MM.1S (cell line): ENCODE measurements around the gene CTSZ.

ENCODE experiments used
- DNase-seq: peaks from one replicate; pipeline ENCODE4 v3.0.0-alpha.2; 2015
- H2AFZ ChIP-seq: fragments of 300-600 bp; sonication (generic); 2 replicates; pipeline ENCODE4 v1.6.0; 2016; ENCODE audit warnings: antibody characterized with exemption, low read length
- H3F3A ChIP-seq: fragments of 300-600 bp; sonication (generic); 2 replicates; pipeline ENCODE4 v1.6.1; 2016; ENCODE audit warnings: mild to moderate bottlenecking, antibody characterized with exemption, low read length, moderate library complexity, mixed read lengths; ENCODE audit not compliant: insufficient read depth
- H3K27ac ChIP-seq: fragments of 300-600 bp; sonication (generic); 2 replicates; pipeline ENCODE4 v1.5.1; 2016; ENCODE audit warnings: mild to moderate bottlenecking, low read length
- H3K27me3 ChIP-seq: fragments of 300-600 bp; sonication (generic); replicated peaks from 2 replicates; pipeline ENCODE4 v1.6.0; 2016; ENCODE audit warnings: low read length; ENCODE audit not compliant: insufficient read depth
- H3K36me3 ChIP-seq: fragments of 300-600 bp; sonication (generic); replicated peaks from 2 replicates; pipeline ENCODE4 v1.6.1; 2016; ENCODE audit warnings: mild to moderate bottlenecking, low read length, mixed read lengths; ENCODE audit not compliant: insufficient read depth
- H3K4me1 ChIP-seq: fragments of 300-600 bp; sonication (generic); 2 replicates; pipeline ENCODE4 v1.6.1; 2016; ENCODE audit warnings: low read length, mixed read lengths
- H3K4me2 ChIP-seq: fragments of 300-600 bp; sonication (generic); 2 replicates; pipeline ENCODE4 v1.6.0; 2016; ENCODE audit warnings: low read depth, low read length
- H3K4me3 ChIP-seq: fragments of 300-600 bp; sonication (generic); 2 replicates; pipeline ENCODE4 v1.5.1; 2016; ENCODE audit warnings: low read length, mixed read lengths
- H3K79me2 ChIP-seq: fragments of 300-600 bp; sonication (generic); 2 replicates; pipeline ENCODE4 v1.6.1; 2016; ENCODE audit warnings: mixed run types, low read length, mixed read lengths
- H3K9ac ChIP-seq: fragments of 300-600 bp; sonication (generic); 2 replicates; pipeline ENCODE4 v1.6.1; 2016; ENCODE audit warnings: low read length, mixed read lengths
- H3K9me2 ChIP-seq: fragments of 300-600 bp; sonication (generic); replicated peaks from 2 replicates; pipeline ENCODE4 v1.6.1; 2016; ENCODE audit warnings: mild to moderate bottlenecking, low read length, mixed read lengths; ENCODE audit not compliant: insufficient read depth
- H3K9me3 ChIP-seq: fragments of 300-600 bp; sonication (generic); replicated peaks from 2 replicates; pipeline ENCODE4 v1.6.1; 2016; ENCODE audit warnings: mild to moderate bottlenecking, low read length, mixed read lengths; ENCODE audit not compliant: insufficient read depth
- H4K20me1 ChIP-seq: fragments of 300-600 bp; sonication (generic); 2 replicates; pipeline ENCODE4 v1.6.1; 2016; ENCODE audit warnings: mild to moderate bottlenecking, low read length, moderate library complexity, mixed read lengths; ENCODE audit not compliant: insufficient read depth
- CTCF ChIP-seq: fragments of 300-600 bp; sonication (generic); IDR thresholded peaks from 2 replicates; pipeline ENCODE4 v1.5.1; 2016; ENCODE audit warnings: antibody characterized with exemption, low read length, mixed read lengths
- EZH2 ChIP-seq: fragments of 300-600 bp; sonication (generic); optimal IDR thresholded peaks from 2 replicates; pipeline ENCODE3; 2017; ENCODE audit warnings: low read depth, mild to moderate bottlenecking, antibody characterized with exemption, low read length, mixed read lengths
- EZH2phosphoT487 ChIP-seq: fragments of 300-600 bp; sonication (generic); IDR thresholded peaks from 2 replicates; pipeline ENCODE4 v1.6.1; 2018; ENCODE audit warnings: antibody characterized with exemption, low read length

CTSZ gene

GRCh38 chr20:58945965-58946631 lies 61.0 kb downstream of the CTSZ start:
- Histone ChIP-seq H3K9me2 (no peaks in the 10 kb centered on the region), H3K36me3 (no peaks in the 10 kb centered on the region), H4K20me1 (no peaks in the 10 kb centered on the region), H3F3A (no peaks in the 10 kb centered on the region), H3K4me2 (no peak overlapping the region), H3K27me3 (no peaks in the 10 kb centered on the region), H3K4me3 (no peak overlapping the region), H3K4me1 (0 out of 2 replicates have a peak, but pooled peaks cover 4% of the 10 kb centered on the region), H3K27ac (no peak overlapping the region), H3K9ac (no peak overlapping the region), H2AFZ (no peak overlapping the region), H3K79me2 (no peaks in the 10 kb centered on the region), H3K9me3 (no peaks in the 10 kb centered on the region)
- DNase-seq, result no peak
- TF ChIP-seq EZH2, result no peak
- TF ChIP-seq EZH2phosphoT487, result no peak
- no peak for TF ChIP-seq CTCF
